Measurements from ENCODE around the gene NQO1.

Gene NQO1

GRCh38 chr16:69706256-69706974, 19.9 kb downstream of the NQO1 start:
- no peak for DNase-seq

GRCh38 chr16:69703638-69704037, 22.7 kb downstream of the NQO1 start:
- DNase-seq, result no peak

- DNase-seq, result no peak
Observed at GRCh38 chr16:69701866-69702265, 24.5 kb downstream of the NQO1 start.

- no peak for DNase-seq
Observed at GRCh38 chr16:69701452-69701851, 24.9 kb downstream of the NQO1 start.

GRCh38 chr16:69699915-69700314, 26.4 kb downstream of the NQO1 start:
- DNase-seq, result no peak

GRCh38 chr16:69698404-69698803, 28.0 kb downstream of the NQO1 start:
- DNase-seq, result no peak

- no peak for DNase-seq
Observed at GRCh38 chr16:69693916-69694315, 32.4 kb downstream of the NQO1 start.

GRCh38 chr16:69691980-69692911, 34.1 kb downstream of the NQO1 start:
- DNase-seq, result no peak

GRCh38 chr16:69688589-69688988, 37.8 kb downstream of the NQO1 start:
- DNase-seq, result no peak

GRCh38 chr16:69680358-69680757, 46.0 kb downstream of the NQO1 start:
- DNase-seq, result no peak

- no peak for DNase-seq
Observed at GRCh38 chr16:69672998-69673713, 53.2 kb downstream of the NQO1 start.

GRCh38 chr16:69672315-69672997, 53.9 kb downstream of the NQO1 start:
- no peak for DNase-seq

- no peak for DNase-seq
Observed at GRCh38 chr16:69669577-69669976, 56.8 kb downstream of the NQO1 start.

- DNase-seq, result no peak
Observed at GRCh38 chr16:69663846-69664245, 62.5 kb downstream of the NQO1 start.

GRCh38 chr16:69662901-69663300, 63.5 kb downstream of the NQO1 start:
- DNase-seq, result no peak

GRCh38 chr16:69660166-69660565, 66.2 kb downstream of the NQO1 start:
- no peak for DNase-seq

Data from NCI-H1694 treated with DMSO at 0.1 percent for 48 hours (cell line).